Activated naive CD4-positive, alpha-beta T cell treated with anti-CD3 and anti-CD28 coated beads, Interleukin-2, amount 50 U/mL, for 24 hours (primary cell): ENCODE results near the gene ZDHHC3.

Source experiments
- H3K27ac Mint-ChIP-seq: one replicate; pipeline ENCODE4 v1.8.0; 2021; ENCODE audit warnings: mild to moderate bottlenecking, mixed read lengths
- H3K27me3 Mint-ChIP-seq: one replicate; pipeline ENCODE4 v1.8.0; 2021; ENCODE audit warnings: mixed read lengths
- H3K36me3 Mint-ChIP-seq: one replicate; pipeline ENCODE4 v1.8.0; 2021; ENCODE audit warnings: mixed read lengths
- H3K4me1 Mint-ChIP-seq: one replicate; pipeline ENCODE4 v1.8.0; 2021; ENCODE audit warnings: mixed read lengths
- H3K4me3 Mint-ChIP-seq: one replicate; pipeline ENCODE4 v1.8.0; 2021; ENCODE audit warnings: mild to moderate bottlenecking, mixed read lengths
- H3K9me3 Mint-ChIP-seq: one replicate; pipeline ENCODE4 v1.8.0; 2021; ENCODE audit warnings: mixed read lengths

The ZDHHC3 gene

DNA sequence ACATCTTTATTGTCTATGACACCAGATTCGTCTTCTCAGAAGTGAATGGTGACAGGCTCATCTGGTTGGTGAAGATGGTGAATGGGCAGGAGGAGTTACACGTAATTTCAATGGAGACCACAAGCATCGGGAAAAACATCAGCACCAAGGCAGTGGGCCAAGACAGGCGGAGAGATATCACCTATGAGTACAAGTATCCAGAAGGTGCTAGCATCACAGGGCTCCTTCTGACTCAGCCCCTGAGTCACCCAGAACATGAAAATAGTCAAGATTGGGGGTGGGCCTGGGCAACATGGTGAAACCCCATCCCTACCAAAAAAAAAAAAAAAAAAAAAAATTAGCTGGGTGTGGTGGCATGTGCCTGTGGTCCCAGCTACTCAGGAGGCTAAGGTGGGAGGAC, 69.0 kb downstream of the ZDHHC3 start:
- H3K27ac Mint-ChIP-seq, result no peak overlapping the region
- H3K4me3 Mint-ChIP-seq, result no peak overlapping the region
- peaks cover 9% of the 10 kb centered on the region for H3K27me3 Mint-ChIP-seq
- peaks cover 3% of the 10 kb centered on the region for H3K36me3 Mint-ChIP-seq
- no peaks in the 10 kb centered on the region for H3K9me3 Mint-ChIP-seq
- H3K4me1 Mint-ChIP-seq, result no peaks in the 10 kb centered on the region

DNA sequence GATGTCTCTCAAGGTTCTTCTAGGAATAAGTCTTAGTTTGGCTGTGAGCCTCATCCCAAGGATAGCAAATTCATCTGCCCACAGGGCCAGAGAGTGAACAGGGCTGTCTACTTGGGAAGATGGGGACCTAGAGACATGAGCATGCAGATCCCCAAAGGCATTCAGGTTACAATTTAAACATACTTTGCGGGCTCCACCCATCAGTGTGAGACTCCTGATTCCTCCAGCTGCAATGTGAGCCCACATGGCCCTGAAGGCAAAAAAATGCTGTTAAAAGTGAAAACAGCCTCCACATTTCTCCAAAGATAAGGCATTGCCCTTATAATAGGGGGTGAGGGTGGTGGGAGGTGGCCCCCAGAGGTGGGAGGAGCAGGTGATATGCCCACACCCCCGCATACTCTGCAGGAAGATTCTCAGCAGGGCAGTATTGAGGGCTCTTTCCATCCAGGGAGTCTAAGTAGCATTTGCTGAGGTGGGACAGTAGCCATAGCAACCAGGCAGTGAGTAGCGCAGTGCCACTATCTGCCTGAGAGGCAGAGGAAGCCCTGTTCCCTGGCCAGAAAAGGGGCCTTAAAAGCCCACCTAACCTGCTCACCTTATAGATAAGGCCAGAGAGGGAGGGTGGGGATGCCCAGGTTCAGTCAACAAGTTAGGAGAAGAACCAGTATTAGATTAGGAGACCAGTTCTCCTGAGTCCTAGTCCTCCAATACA, 70.4 kb downstream of the ZDHHC3 start:
- H3K27me3 Mint-ChIP-seq, result peaks cover 12% of the 10 kb centered on the region
- no peaks in the 10 kb centered on the region for H3K4me1 Mint-ChIP-seq
- no peak overlapping the region for H3K4me3 Mint-ChIP-seq
- peaks cover 2% of the 10 kb centered on the region for H3K36me3 Mint-ChIP-seq
- no peaks in the 10 kb centered on the region for H3K9me3 Mint-ChIP-seq
- H3K27ac Mint-ChIP-seq, result no peak overlapping the region

DNA sequence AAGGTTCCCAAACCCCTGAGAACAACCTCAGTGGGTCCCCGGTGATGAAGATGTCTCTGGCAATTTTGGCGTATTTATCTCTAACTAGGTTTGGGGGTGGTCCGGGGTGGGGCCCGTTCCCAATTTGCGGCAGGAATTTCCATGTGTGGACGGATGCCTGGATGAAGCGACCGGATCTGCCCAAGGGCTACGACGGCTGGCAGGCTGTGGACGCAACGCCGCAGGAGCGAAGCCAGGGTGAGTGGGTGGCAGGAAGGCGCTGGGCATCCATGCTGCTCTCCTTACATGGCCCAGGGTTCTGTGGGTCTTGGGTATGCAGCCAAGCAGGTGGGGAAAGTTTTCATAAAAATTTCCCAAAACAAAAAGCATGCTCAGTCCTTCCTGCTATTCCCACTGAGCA, 72.2 kb downstream of the ZDHHC3 start:
- Mint-ChIP-seq H3K4me1 (no peaks in the 10 kb centered on the region), H3K4me3 (no peak overlapping the region), H3K27me3 (peaks cover 10% of the 10 kb centered on the region), H3K36me3 (no peaks in the 10 kb centered on the region), H3K27ac (no peak overlapping the region), H3K9me3 (no peaks in the 10 kb centered on the region)

DNA sequence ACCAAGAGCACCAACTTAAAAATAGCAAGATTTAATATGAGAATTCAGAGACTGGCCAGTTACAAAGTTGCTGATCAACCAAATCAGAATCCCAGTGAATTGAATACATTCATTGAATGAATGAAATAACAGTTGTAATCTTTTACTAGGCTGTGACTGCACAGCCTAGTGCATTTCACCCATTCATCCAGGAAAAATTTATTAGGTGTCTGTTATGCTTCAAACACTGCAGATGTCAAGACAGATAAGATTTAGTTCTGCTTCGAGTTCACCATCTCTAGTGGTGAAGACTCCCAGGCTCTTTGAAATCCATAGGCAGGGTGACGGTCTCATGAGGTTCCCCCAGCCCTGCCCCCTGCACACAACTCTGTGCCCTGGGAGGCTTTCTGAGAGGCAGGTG, 72.7 kb downstream of the ZDHHC3 start:
- H3K4me3 Mint-ChIP-seq, result no peak overlapping the region
- no peaks in the 10 kb centered on the region for H3K9me3 Mint-ChIP-seq
- H3K4me1 Mint-ChIP-seq, result no peaks in the 10 kb centered on the region
- no peak overlapping the region for H3K27ac Mint-ChIP-seq
- H3K27me3 Mint-ChIP-seq, result peaks cover 10% of the 10 kb centered on the region
- H3K36me3 Mint-ChIP-seq, result no peaks in the 10 kb centered on the region

DNA sequence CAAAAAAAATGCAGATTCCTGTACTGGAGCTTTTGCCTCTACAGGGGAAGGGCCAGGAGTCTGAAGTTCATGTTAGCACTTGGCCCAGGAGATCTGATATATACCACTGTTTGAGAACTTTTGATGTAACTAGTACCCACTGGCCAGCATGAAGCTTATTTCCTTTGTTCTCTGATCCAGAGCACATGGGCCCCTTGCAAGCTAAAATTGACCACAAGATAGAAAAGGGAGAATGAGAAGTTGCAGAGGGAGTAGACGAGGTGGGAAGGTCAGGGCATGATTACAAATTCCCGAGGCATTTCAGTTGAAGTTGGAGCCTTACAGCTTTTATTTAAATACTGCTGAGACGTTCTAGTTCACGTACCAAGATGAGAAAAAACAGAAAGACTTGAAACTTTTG, 73.3 kb downstream of the ZDHHC3 start:
- no peak overlapping the region for H3K27ac Mint-ChIP-seq
- H3K4me3 Mint-ChIP-seq, result no peak overlapping the region
- no peaks in the 10 kb centered on the region for H3K36me3 Mint-ChIP-seq
- no peaks in the 10 kb centered on the region for H3K9me3 Mint-ChIP-seq
- peaks cover 7% of the 10 kb centered on the region for H3K27me3 Mint-ChIP-seq
- H3K4me1 Mint-ChIP-seq, result no peaks in the 10 kb centered on the region

DNA sequence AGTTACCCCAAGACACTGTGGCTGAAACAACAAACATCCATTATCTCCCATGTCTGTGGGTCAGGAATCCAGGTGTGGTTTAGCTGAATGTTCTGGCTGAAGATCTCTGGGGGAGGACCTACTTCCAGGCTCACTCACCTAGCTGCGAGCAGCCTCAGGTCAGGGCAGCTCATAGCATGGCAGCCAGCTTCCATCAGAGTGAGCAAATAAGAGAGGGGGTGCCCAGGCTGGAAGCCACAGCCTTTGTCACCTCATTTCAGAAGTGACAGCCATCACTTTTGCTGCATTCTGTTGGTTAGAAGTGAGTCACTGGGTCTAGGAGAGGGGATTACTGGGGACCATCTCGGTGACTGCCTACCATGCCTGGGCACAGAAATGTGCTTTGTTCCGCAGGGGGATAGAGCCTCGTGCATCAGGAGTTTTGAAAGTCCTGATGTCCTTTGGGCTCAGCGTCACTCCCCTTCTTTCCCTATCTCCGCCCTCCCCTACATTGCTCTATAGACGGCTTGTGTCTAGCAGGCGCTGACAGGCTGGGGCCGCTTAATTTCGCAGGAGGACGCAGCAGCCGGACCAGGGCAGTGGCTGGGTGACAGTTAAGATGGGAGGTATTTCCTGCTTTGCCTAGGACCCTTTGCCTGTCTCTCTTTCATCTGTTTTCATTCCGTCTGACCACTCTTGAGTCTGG, 76.1 kb downstream of the ZDHHC3 start:
- Mint-ChIP-seq H3K27me3 (peaks cover 6% of the 10 kb centered on the region), H3K4me1 (no peaks in the 10 kb centered on the region), H3K4me3 (no peak overlapping the region), H3K27ac (no peak overlapping the region), H3K9me3 (no peaks in the 10 kb centered on the region), H3K36me3 (no peaks in the 10 kb centered on the region)

DNA sequence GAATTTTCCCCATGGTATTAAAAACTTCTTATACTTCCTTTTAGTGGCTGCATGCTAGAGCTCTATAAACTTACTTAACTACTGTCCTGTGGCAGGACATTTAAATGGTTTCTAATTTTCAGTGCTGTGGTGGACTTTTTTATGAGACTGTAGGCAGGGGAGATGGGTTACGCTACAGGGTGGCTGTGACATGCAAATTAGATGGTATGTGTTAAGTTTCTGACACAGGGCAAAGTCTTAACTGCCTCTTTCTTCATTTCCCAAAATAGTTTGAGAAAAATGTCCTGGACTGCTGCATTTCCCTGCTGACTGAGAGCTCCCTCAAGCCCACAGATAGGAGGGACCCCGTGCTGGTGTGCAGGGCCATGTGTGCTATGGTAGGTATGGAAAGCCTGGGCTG, 79.5 kb downstream of the ZDHHC3 start:
- H3K36me3 Mint-ChIP-seq, result no peaks in the 10 kb centered on the region
- H3K4me3 Mint-ChIP-seq, result no peak overlapping the region
- no peak overlapping the region for H3K27ac Mint-ChIP-seq
- no peaks in the 10 kb centered on the region for H3K9me3 Mint-ChIP-seq
- no peaks in the 10 kb centered on the region for H3K4me1 Mint-ChIP-seq
- peaks cover 6% of the 10 kb centered on the region for H3K27me3 Mint-ChIP-seq

DNA sequence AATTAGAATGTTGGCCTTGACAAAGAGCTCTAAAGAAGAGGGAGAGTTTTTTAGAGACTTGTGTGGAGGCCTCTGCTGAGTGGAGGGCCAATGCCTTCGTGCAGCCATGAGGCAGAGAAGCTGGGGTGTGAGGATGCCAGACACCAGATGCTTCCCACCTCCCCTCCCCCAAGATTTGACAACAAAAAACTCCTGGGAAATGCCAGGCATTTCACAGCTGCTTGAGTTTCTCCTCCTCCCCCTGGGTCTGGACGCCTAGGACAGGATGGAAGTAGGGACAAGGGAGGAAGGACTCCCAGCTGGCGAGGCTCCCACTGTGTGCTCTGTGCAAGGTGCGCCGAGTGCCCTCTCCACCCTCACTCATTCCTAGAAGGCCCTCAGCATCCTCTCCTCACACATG, 81.5 kb downstream of the ZDHHC3 start:
- H3K4me1 Mint-ChIP-seq, result no peaks in the 10 kb centered on the region
- H3K9me3 Mint-ChIP-seq, result no peaks in the 10 kb centered on the region
- H3K27me3 Mint-ChIP-seq, result no peaks in the 10 kb centered on the region
- no peaks in the 10 kb centered on the region for H3K36me3 Mint-ChIP-seq
- no peak overlapping the region for H3K27ac Mint-ChIP-seq
- no peak overlapping the region for H3K4me3 Mint-ChIP-seq

DNA sequence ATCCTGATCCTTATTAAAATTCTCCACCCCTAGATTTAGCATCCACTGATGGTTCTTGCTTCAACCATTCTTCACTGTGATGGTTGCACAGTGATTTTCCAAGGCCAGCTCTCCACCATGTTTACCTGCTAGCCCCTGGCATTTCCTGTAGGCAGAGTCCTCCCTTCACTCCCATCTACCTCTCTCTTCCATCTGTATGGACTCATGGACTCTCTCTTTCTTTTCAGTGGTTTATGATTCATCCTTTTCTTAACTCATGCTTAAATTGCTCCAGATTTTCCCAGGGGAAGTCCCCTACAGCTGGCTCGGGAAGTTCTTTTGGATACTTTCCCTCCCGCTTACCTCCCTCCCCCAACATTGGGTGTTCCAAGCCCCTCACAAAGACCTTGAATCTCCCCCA, 82.9 kb downstream of the ZDHHC3 start:
- Mint-ChIP-seq H3K27ac (no peak overlapping the region), H3K27me3 (peaks cover 1% of the 10 kb centered on the region), H3K4me1 (no peaks in the 10 kb centered on the region), H3K36me3 (no peaks in the 10 kb centered on the region), H3K4me3 (no peak overlapping the region), H3K9me3 (no peaks in the 10 kb centered on the region)

DNA sequence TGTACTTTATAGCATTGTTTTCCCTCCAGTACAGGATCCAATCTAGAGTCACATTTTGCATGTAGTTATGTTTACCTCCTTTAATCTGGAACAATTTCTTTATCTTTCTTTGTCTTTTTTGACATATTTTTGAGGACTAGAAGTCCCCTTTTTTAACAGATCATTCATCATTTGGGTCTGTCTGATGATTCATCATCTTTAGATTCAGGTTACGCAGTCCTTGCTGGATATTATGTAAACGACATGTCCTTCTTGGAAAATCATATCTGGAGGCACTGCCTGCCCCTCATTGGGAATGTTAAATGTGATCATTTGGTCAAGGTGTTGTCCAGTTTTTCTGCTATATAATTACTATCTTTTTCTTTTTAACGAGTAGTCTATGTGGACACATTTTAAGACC, 83.3 kb downstream of the ZDHHC3 start:
- Mint-ChIP-seq H3K27ac (no peak overlapping the region), H3K36me3 (no peaks in the 10 kb centered on the region), H3K4me3 (no peak overlapping the region), H3K27me3 (peaks cover 2% of the 10 kb centered on the region), H3K9me3 (no peaks in the 10 kb centered on the region), H3K4me1 (no peaks in the 10 kb centered on the region)

DNA sequence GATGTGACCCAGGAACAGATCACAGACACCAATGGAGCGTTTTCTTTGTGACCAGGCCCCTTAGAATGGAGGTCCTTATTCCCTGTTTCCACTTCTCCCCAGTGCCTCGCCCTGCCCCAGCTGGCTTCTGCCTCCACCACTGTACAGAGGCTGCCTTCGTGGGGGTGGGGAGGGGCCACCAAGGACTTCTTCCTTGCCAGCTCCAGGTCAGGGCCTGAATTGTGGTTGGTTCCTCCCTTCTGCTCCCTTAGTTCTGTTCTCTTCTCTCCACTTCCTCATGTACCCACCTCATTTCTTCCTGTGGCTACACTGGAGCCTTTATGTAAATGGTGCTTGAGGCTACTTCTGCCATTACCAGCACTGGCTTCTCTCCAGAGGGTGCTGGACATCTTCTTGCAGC, 85.1 kb downstream of the ZDHHC3 start:
- Mint-ChIP-seq H3K9me3 (no peaks in the 10 kb centered on the region), H3K4me3 (no peak overlapping the region), H3K27ac (no peak overlapping the region), H3K36me3 (no peaks in the 10 kb centered on the region), H3K4me1 (no peaks in the 10 kb centered on the region), H3K27me3 (peaks cover 2% of the 10 kb centered on the region)

DNA sequence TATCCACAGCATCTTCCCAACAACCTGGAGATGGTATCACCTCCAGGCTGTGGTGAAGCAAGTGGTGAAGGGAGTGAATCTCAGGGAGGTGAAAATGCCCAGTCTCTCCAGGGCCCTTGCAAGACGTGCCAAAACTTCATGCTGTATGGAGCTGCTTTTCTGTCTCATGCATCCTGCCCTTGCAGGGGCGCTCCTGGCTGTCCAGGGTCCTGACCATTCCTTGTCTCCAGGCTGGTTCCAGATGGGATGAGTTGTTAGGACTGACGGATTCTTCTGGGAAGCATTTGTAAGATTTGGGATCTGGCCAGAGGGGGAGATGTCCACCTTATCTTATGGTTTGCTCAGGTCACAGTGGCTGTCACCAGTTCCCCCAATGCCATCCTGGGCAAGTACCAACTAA, 85.7 kb downstream of the ZDHHC3 start:
- no peaks in the 10 kb centered on the region for H3K4me1 Mint-ChIP-seq

DNA sequence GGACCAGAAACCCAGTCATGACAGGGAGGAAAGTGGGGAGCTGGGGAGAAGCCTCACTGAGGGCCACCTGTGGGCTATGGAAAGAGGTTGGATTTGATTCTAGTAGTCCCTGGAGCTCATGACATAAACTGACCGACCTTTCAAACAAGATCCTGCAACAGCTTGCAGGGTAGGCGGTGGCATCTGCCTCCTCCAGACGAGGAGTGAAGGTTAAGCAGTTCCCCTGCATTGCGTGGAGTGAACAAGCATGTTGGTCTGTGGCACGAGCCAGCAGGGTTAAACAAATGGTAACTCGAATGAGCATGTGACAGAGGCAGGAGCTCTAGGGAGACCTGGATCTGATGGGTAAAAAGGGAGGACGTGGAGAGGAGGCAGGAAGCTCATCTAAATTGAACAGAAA, 88.9 kb downstream of the ZDHHC3 start:
- Mint-ChIP-seq H3K36me3 (no peaks in the 10 kb centered on the region), H3K27me3 (peaks cover 6% of the 10 kb centered on the region), H3K9me3 (no peaks in the 10 kb centered on the region), H3K4me3 (no peak overlapping the region), H3K27ac (no peak overlapping the region), H3K4me1 (no peaks in the 10 kb centered on the region)

More for the DNA sequence above, 85.7 kb downstream of the ZDHHC3 start:
- no peak overlapping the region for H3K27ac Mint-ChIP-seq
- H3K27me3 Mint-ChIP-seq, result peaks cover 4% of the 10 kb centered on the region
- H3K4me3 Mint-ChIP-seq, result no peak overlapping the region
- no peaks in the 10 kb centered on the region for H3K36me3 Mint-ChIP-seq
- H3K9me3 Mint-ChIP-seq, result no peaks in the 10 kb centered on the region

DNA sequence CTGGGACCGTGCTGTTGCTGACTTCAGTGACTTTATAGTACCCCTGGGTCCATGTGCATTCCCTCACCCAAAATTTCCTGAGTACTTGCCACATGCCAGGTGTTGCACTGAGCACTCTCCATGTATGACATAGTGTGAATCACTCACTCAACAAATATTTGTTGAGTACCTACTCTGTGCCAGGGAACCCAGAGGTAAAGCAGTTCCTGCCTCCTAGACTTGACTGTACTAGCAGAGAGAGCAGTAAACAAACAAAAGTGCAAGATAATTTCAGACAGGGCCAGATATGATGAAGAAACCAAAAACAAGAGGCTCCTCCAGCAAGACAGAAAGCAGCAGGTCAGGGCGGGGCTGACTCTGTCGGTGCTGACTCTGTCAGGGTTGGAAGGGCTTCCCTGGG, 89.4 kb downstream of the ZDHHC3 start:
- H3K27me3 Mint-ChIP-seq, result peaks cover 6% of the 10 kb centered on the region
- no peaks in the 10 kb centered on the region for H3K4me1 Mint-ChIP-seq
- no peaks in the 10 kb centered on the region for H3K9me3 Mint-ChIP-seq
- H3K27ac Mint-ChIP-seq, result no peak overlapping the region
- no peaks in the 10 kb centered on the region for H3K36me3 Mint-ChIP-seq
- no peak overlapping the region for H3K4me3 Mint-ChIP-seq

DNA sequence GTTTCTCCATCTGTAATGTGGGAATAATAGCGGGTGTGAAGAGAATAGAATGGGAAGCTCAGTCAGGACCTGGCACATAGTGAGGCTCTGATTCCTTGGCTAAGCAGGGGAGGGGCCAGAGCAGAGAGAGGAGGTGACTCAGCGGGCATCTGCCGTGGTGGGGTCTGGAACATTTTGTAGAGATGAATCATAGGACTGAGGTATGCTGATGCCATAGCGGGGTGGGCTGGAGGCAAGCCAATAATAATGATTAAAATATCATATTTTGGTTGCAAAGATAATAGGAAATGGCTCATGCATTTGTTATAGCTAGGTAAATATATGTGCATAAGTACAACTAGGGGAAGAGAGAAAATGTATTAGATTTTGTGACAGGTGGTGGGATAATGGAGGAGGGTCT, 90.4 kb downstream of the ZDHHC3 start:
- Mint-ChIP-seq H3K36me3 (no peaks in the 10 kb centered on the region), H3K4me1 (no peaks in the 10 kb centered on the region), H3K27me3 (peaks cover 6% of the 10 kb centered on the region), H3K4me3 (no peak overlapping the region), H3K27ac (no peak overlapping the region), H3K9me3 (no peaks in the 10 kb centered on the region)

DNA sequence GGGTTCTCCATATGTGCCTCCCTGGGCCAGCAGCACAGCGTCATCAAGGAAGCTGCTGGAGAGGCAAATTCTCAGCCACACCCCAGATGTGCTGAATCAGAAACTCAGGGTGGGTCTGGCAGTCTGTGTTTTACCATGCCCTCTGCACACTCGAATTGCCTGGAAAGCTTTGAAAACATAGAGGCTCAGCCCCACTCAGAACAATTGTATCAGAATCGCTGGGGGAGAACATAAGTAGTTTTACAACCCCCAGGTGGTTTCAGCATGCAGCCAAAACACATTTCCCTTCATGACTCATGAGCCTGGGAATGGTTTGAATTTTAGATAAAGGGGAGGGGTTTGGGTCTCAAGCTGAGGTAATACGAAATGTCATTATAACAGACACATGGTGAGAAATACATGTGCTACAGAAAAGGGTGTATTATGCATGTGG, 92.0 kb downstream of the ZDHHC3 start:
- H3K36me3 Mint-ChIP-seq, result no peaks in the 10 kb centered on the region
- H3K9me3 Mint-ChIP-seq, result no peaks in the 10 kb centered on the region
- H3K27me3 Mint-ChIP-seq, result peaks cover 6% of the 10 kb centered on the region
- no peak overlapping the region for H3K27ac Mint-ChIP-seq
- no peak overlapping the region for H3K4me3 Mint-ChIP-seq
- H3K4me1 Mint-ChIP-seq, result no peaks in the 10 kb centered on the region
